ENCODE data around the gene PAM.

- no peak for TF ChIP-seq CTCF (IDR thresholded peaks at IDR 0.05; ENCODE audit: insufficient read depth, low read length)
- no peak for TF ChIP-seq POLR2AphosphoS5 (IDR thresholded peaks at IDR 0.05; ENCODE audit: low read depth)
These were observed 219.9 kb downstream of the PAM start for GRCh38 chr5:102975045-102975444.
